ENCODE data around the gene HUS1B.

DNA sequence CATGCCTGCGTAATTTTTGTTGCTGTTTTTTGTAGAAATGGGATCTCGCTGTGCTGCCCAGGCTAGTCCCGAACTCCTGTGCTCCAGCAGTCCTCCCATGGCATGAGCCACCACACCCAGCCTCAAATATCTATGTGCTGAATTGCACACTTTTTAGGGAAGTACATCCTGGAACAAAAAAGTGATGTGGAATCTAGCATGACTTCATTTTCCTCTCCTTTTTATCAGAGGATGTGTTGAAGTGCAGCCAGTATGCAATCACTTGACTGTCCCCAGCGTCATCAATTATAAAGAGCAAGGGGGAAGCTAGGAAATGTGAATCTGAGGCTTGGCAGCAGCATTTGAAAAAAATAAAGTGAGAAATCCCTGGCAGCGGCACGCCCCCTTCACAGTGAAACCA, 42.4 kb upstream of the HUS1B start:
- TF ChIP-seq, protein P1, sequence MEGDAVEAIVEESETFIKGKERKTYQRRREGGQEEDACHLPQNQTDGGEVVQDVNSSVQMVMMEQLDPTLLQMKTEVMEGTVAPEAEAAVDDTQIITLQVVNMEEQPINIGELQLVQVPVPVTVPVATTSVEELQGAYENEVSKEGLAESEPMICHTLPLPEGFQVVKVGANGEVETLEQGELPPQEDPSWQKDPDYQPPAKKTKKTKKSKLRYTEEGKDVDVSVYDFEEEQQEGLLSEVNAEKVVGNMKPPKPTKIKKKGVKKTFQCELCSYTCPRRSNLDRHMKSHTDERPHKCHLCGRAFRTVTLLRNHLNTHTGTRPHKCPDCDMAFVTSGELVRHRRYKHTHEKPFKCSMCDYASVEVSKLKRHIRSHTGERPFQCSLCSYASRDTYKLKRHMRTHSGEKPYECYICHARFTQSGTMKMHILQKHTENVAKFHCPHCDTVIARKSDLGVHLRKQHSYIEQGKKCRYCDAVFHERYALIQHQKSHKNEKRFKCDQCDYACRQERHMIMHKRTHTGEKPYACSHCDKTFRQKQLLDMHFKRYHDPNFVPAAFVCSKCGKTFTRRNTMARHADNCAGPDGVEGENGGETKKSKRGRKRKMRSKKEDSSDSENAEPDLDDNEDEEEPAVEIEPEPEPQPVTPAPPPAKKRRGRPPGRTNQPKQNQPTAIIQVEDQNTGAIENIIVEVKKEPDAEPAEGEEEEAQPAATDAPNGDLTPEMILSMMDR (conservative IDR thresholded peaks at IDR 0.05): no peak
- no peak for TF ChIP-seq EZH2 (IDR thresholded peaks at IDR 0.05; ENCODE audit: low read depth)
